K562 (cell line): ENCODE results near the gene ZNF559. TPM values are rescaled to one million over a fixed set of nuclear protein-coding genes. Genes with fewer than 3 reads are reported as not detected.
A peak's percentile ranks its signal among the peaks of the same experiment; 100 is the strongest.

Experiments used
- ATAC-seq: fragments of 200-7000 bp; cut with Tn5 transposase; 3 replicates; pipeline ENCODE4 v1.9.1; 2020; ENCODE audit warnings: moderate library complexity
- BruUV-seq: library from RNA; stranded (reverse); fragments of 400-500 nt; replicated peaks from 2 replicates; lab custom pipeline; 2021; lab: Mats Ljungman, UMichigan
- CTCF ChIA-PET: fragments of 300-600 bp; formaldehyde crosslinking; extraction: SDS; loops from one replicate; lab custom pipeline; 2021; ENCODE audit warnings: low intra/inter-chr PET ratio; lab: Yijun Ruan, JAX
- POLR2A ChIA-PET: fragments of 300-600, 350-650 bp; sonication (Branson Sonifier 250); formaldehyde crosslinking; extraction: SDS; loops from one replicate; lab custom pipeline; 2021; ENCODE audit warnings: antibody characterized with exemption, inconsistent platforms; lab: Yijun Ruan, JAX
- DNase-seq, 4 experiments: peaks; one replicate each; pipeline versions ENCODE4 v3.0.0 to v3.0.0-alpha.2; 2011 to 2018; ENCODE audit warnings: low spot score in 3 of 4, mixed read lengths in 3 of 4; ENCODE audit errors: extremely low read depth in 1 of 4
- FAIRE-seq: peaks from 2 replicates; lab custom pipeline; 2011; peaks lifted over from hg19 to GRCh38; lab: Jason Lieb, UNC
- H2AFZ ChIP-seq: 2 replicates; pipeline ENCODE4 v1.6.0; 2011; ENCODE audit warnings: low read depth, low read length, control low read depth, inconsistent platforms
- H3K27ac ChIP-seq: fragments of 200-600 bp; 3 replicates; pipeline ENCODE4 v1.8.0; 2011; ENCODE audit warnings: low read depth, mild to moderate bottlenecking, control low read depth, inconsistent platforms, low read length, moderate library complexity, mixed read lengths; ENCODE audit errors: extremely low read depth
- H3K27me3 ChIP-seq, 2 experiments: fragments of 300-600 bp in 1 of 2; 2 replicates in 1 of 2; 3 replicates in 1 of 2; pipeline versions ENCODE4 v1.6.0 to v1.8.0; 2011; ENCODE audit warnings: inconsistent platforms in 2 of 2, low read length in 2 of 2, mild to moderate bottlenecking in 1 of 2, mixed read lengths in 1 of 2, moderate library complexity in 1 of 2; ENCODE audit not compliant: control insufficient read depth in 2 of 2, insufficient read depth in 2 of 2
- H3K36me3 ChIP-seq: fragments of 300-600 bp; 3 replicates; pipeline ENCODE4 v1.8.0; 2011; ENCODE audit warnings: mild to moderate bottlenecking, low read length, inconsistent platforms; ENCODE audit not compliant: control insufficient read depth, insufficient read depth
- H3K4me1 ChIP-seq, 2 experiments: fragments of 200-600 bp in 1 of 2; replicated peaks in 1 of 2; 2 replicates in 1 of 2; 3 replicates in 1 of 2; pipeline versions ENCODE4 v1.5.1 to v1.8.0; 2011; ENCODE audit warnings: inconsistent platforms in 2 of 2, low read length in 2 of 2, mild to moderate bottlenecking in 1 of 2, mixed read lengths in 1 of 2, moderate library complexity in 1 of 2; ENCODE audit not compliant: control insufficient read depth in 2 of 2, insufficient read depth in 2 of 2
- H3K4me2 ChIP-seq: 2 replicates; pipeline ENCODE4 v1.6.1; 2011; ENCODE audit warnings: low read length, control low read depth, inconsistent platforms, mixed read lengths; ENCODE audit not compliant: insufficient read depth
- H3K4me3 ChIP-seq: fragments of 200-600 bp; sonication (generic), shearing (Covaris generic); 2 replicates; pipeline ENCODE4 v1.5.1; 2016; ENCODE audit warnings: control low read depth, inconsistent platforms
- H3K79me2 ChIP-seq: fragments of 200-600 bp; 3 replicates; pipeline ENCODE4 v1.8.0; 2011; ENCODE audit warnings: low read length, inconsistent platforms; ENCODE audit not compliant: control insufficient read depth, insufficient read depth
- H3K9ac ChIP-seq, 2 experiments: 2 replicates each; pipeline versions ENCODE4 v1.6.0 to v1.6.1; 2011; ENCODE audit warnings: low read depth in 2 of 2, low read length in 2 of 2, control low read depth in 1 of 2, inconsistent platforms in 1 of 2, mild to moderate bottlenecking in 1 of 2, mixed read lengths in 1 of 2; ENCODE audit not compliant: insufficient read depth in 1 of 2
- H3K9me1 ChIP-seq: one replicate; pipeline ENCODE4 v1.6.0; 2011; ENCODE audit warnings: inconsistent platforms, mild to moderate bottlenecking, low read length, moderate library complexity; ENCODE audit not compliant: control insufficient read depth, insufficient read depth
- H3K9me3 ChIP-seq: replicated peaks from 2 replicates; pipeline ENCODE4 v1.5.1; 2011; ENCODE audit warnings: low read depth, low read length, inconsistent platforms; ENCODE audit not compliant: control insufficient read depth, insufficient read depth
- H4K20me1 ChIP-seq: replicated peaks from 2 replicates; pipeline ENCODE4 v1.6.1; 2011; ENCODE audit warnings: low read length, inconsistent platforms, mixed read lengths; ENCODE audit not compliant: control insufficient read depth, insufficient read depth
- RBM25 ChIP-seq: fragments of 200-400 bp; formaldehyde crosslinking; IDR thresholded peaks from 2 replicates; pipeline ENCODE4 v1.6.1; 2018; ENCODE audit warnings: low read length, low read depth, moderate library complexity; ENCODE audit not compliant: severe bottlenecking
- SMARCE1 ChIP-seq: fragments of 450-650 bp; IDR thresholded peaks from 2 replicates; pipeline ENCODE4 v1.7.1; 2016; ENCODE audit warnings: mild to moderate bottlenecking
- TRIM28 ChIP-seq: fragments of 450-650 bp; IDR thresholded peaks from 2 replicates; pipeline ENCODE4 v1.6.1; 2017
- ZNF274 ChIP-seq: IDR thresholded peaks from 2 replicates; pipeline ENCODE4 v1.6.1; 2011; ENCODE audit warnings: low read depth, mild to moderate bottlenecking, low read length, moderate library complexity, borderline replicate concordance
- ZNF75A ChIP-seq: fragments of 450-650 bp; formaldehyde crosslinking; IDR thresholded peaks from 2 replicates; pipeline ENCODE4 v1.4.0; 2020; ENCODE audit warnings: mild to moderate bottlenecking
- WGBS: fragments of 100-300 bp; shearing (Covaris generic); methylation state at CpG from one replicate; pipeline ENCODE4 v1.1.6; 2016; ENCODE audit warnings: low coverage, mixed read lengths; ENCODE audit not compliant: insufficient coverage; ENCODE audit errors: missing lambda C conversion rate; 5-methylcytosine and 5-hydroxymethylcytosine counted together
- in situ Hi-C: fragments of 300-500 bp; cut with MboI; formaldehyde crosslinking; loops from 4 replicates; pipeline ENCODE4 v1.15.0; 2018; ENCODE audit warnings: inconsistent platforms, mixed read lengths
- intact Hi-C: fragments of 100-400 bp; cut with micrococcal nuclease; formaldehyde crosslinking; loops from 2 replicates; pipeline ENCODE4 v1.14.2; 2022
- polyA plus RNA-seq, 8 experiments: library from polyadenylated mRNA; depleted of rRNA in 4 of 8; stranded (reverse) in 5 of 8; unstranded in 3 of 8; fragments of >200 nt; fragmentation: Nextera tagmentation in 2 of 8; fragmentation: Illumina TruSeq in 1 of 8; extraction: Ambion mirVana in 2 of 8; extraction: Trizol in 1 of 8; gene quantifications; 2 replicates each; pipeline versions ENCODE4 v1.2.1 to v1.2.3, GENCODE V29; 2011 to 2014; ENCODE audit warnings: inconsistent platforms in 1 of 8, missing spikeins in 1 of 8
- total RNA-seq, 7 experiments: library from RNA; depleted of rRNA in 6 of 7; stranded (reverse); fragments of >200 nt in 6 of 7; fragmentation: Illumina TruSeq in 2 of 7; extraction: Trizol in 2 of 7; gene quantifications; 2 replicates each; pipeline versions ENCODE4 v1.2.1 to v1.2.3, GENCODE V29; 2011 to 2021; ENCODE audit warnings: low replicate concordance in 1 of 7
- TF ChIP-seq, protein P1 (sequence below): IDR thresholded peaks from 2 replicates; pipeline ENCODE4 v1.6.1; 2016; ENCODE audit warnings: missing genetic modification characterization, missing compliant biosample characterization

Gene ZNF559
- total and polyA plus RNA-seq, 9 of the 15 experiments (the other 6 are each of a cell fraction or from before 2014, with no cell fraction given), result 4.0 to 21.5 (median 11.5) TPM

DNA sequence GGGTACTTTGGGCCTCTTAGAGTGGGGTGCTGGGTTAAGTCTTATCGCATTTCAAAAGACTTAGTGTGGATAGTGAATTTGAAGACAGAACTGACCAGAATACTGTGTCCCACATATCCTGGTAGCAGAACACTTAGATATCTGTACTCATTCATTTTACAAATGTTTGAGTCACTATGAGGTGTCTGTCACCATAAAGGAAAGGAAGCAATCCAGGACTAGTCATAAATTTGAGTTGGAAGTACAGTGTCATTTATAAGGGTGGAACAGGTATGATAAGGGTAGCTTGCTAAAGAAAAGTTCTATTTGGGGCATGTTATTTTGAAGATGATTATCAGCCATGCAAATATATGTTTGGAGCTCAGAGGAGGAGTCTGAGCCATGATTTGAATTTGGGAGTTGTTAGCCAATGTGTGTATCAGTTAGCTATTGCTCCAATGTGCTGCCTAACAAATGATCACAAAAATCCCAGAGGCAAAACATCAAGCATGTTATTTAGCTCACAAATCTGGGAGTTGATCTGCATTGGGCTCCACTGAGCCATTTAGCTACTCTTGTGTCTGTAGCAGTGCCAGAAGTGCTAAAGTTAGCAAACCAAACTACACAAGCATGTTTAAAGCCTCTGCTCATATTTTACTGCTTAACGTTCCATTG lies 34.6 kb upstream of the ZNF559 start:
- Histone ChIP-seq H3K27ac (no peak overlapping the region), H3K4me1 (no peaks in the 10 kb centered on the region), H3K9ac (no peak overlapping the region), H3K79me2 (no peaks in the 10 kb centered on the region), H3K27me3 (no peaks in the 10 kb centered on the region), H2AFZ (no peak overlapping the region), H3K36me3 (no peaks in the 10 kb centered on the region), H3K9me3 (no peaks in the 10 kb centered on the region; the same call in 1 of the 2 replicates), H3K4me2 (no peak overlapping the region), H4K20me1 (no peaks in the 10 kb centered on the region), H3K9me1 (no peaks in the 10 kb centered on the region), H3K4me3 (no peak overlapping the region)
- TF ChIP-seq SMARCE1, result no peak
- peak; percentile 68 for TF ChIP-seq RBM25
- WGBS, result 19% methylated on average over 2 of the region's 2 CpGs
- no TSS peak for BruUV-seq
- intact Hi-C loops, result no loop called here
- FAIRE-seq, result no peak
- ChIA-PET CTCF (no interaction called here), POLR2A (interaction anchor here (0.9 kb wide), 1 partner anchor 29 kb away, joined by 4 read pairs; no protein-coding TSS in a partner anchor)
- DNase-seq, result no peak
- ATAC-seq, result no peak
- in situ Hi-C loops, result no loop called here

DNA sequence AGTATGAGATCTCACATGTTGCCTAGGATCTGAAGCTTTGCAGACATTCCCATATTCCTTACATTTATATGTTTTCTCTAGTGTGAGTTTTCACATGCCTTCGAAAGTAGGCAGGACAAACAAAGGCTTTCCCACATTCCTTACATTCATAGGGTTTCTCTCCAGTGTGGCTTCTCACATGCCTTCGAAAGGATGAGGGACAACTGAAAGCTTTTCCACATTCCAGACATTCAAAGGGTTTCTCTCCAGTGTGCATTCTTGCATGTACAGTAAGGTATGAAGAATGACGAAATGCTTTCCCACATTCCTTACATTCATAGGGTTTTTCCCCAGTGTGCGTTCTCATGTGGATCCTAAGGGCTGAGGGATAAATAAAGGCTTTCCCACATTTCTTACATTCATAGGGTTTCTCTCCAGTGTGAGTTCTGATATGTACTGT lies 28.5 kb upstream of the ZNF559 start:
- Histone ChIP-seq H3K79me2 (no peaks in the 10 kb centered on the region), H2AFZ (no peak overlapping the region), H4K20me1 (no peaks in the 10 kb centered on the region), H3K4me1 (no peaks in the 10 kb centered on the region), H3K9me3 (peaks cover 1% of the 10 kb centered on the region; the same call in 1 of the 2 replicates), H3K4me3 (no peak overlapping the region), H3K27ac (no peak overlapping the region), H3K9me1 (no peaks in the 10 kb centered on the region), H3K27me3 (no peaks in the 10 kb centered on the region), H3K9ac (no peak overlapping the region), H3K4me2 (no peak overlapping the region), H3K36me3 (peaks cover 20% of the 10 kb centered on the region; the same call in 1 of the 3 replicates)
- FAIRE-seq (no peak), DNase-seq (no peak), ATAC-seq (no peak)
- 31% methylated on average over 4 of the region's 4 CpGs for WGBS
- POLR2A ChIA-PET, result no interaction called here
- intact Hi-C loops (no loop called here), in situ Hi-C loops (no loop called here)
- BruUV-seq, result no TSS peak
- CTCF ChIA-PET, result no interaction called here
- TF ChIP-seq, protein P1, sequence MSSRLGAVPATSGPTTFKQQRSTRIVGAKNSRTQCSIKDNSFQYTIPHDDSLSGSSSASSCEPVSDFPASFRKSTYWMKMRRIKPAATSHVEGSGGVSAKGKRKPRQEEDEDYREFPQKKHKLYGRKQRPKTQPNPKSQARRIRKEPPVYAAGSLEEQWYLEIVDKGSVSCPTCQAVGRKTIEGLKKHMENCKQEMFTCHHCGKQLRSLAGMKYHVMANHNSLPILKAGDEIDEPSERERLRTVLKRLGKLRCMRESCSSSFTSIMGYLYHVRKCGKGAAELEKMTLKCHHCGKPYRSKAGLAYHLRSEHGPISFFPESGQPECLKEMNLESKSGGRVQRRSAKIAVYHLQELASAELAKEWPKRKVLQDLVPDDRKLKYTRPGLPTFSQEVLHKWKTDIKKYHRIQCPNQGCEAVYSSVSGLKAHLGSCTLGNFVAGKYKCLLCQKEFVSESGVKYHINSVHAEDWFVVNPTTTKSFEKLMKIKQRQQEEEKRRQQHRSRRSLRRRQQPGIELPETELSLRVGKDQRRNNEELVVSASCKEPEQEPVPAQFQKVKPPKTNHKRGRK, result no peak
- TF ChIP-seq TRIM28 (peak; percentile 50; the same call in 1 of the 2 replicates), ZNF75A (peak; percentile 90), ZNF274 (peak; percentile 95)
